Activated CD8-positive, alpha-beta T cell treated with anti-CD3 and anti-CD28 coated beads, Interleukin-2, amount 10 ng/mL, durations not matched to agents 7 days and 5 days (primary cell): ENCODE data around the gene BEST1. TPM values are rescaled to one million over a fixed set of nuclear protein-coding genes. Genes with fewer than 3 reads are reported as not detected.

Experiments used
- ATAC-seq: fragments of 150-1000 bp; cut with Tn5 transposase; one replicate; pipeline ENCODE4 v1.10.0; 2021; ENCODE audit warnings: moderate library complexity
- CTCF ChIA-PET: fragments of 350-600 bp; sonication (Branson Sonifier 250); formaldehyde crosslinking; loops from one replicate; lab custom pipeline; 2021; ENCODE audit warnings: antibody characterized with exemption; lab: Charles Lee
- POLR2A ChIA-PET: fragments of 350-600 bp; sonication (Branson Sonifier 250); formaldehyde crosslinking; loops from one replicate; lab custom pipeline; 2021; ENCODE audit warnings: antibody characterized with exemption; lab: Charles Lee
- DNase-seq: peaks from one replicate; pipeline ENCODE4 v3.0.0-alpha.2; 2020
- H3K27ac Mint-ChIP-seq: one replicate; pipeline ENCODE4 v1.8.0; 2021; ENCODE audit warnings: mild to moderate bottlenecking, mixed read lengths
- H3K27me3 Mint-ChIP-seq: one replicate; pipeline ENCODE4 v1.8.0; 2021; ENCODE audit warnings: low read depth, mixed read lengths
- H3K36me3 Mint-ChIP-seq: one replicate; pipeline ENCODE4 v1.8.0; 2021; ENCODE audit warnings: low read depth, mixed read lengths
- H3K4me1 Mint-ChIP-seq: one replicate; pipeline ENCODE4 v1.8.0; 2021; ENCODE audit warnings: low read depth, mixed read lengths
- H3K4me3 Mint-ChIP-seq: one replicate; pipeline ENCODE4 v1.8.0; 2021; ENCODE audit warnings: mild to moderate bottlenecking, mixed read lengths
- H3K9me3 Mint-ChIP-seq: one replicate; pipeline ENCODE4 v1.8.0; 2022; ENCODE audit warnings: mixed read lengths; ENCODE audit not compliant: insufficient read depth
- total RNA-seq, 2 experiments: library from RNA; stranded (reverse); gene quantifications; one replicate each; pipeline ENCODE4 v1.2.3, GENCODE V29; 2021

Gene BEST1
- total RNA-seq, 2 experiments from 2014 or later, result not detected

DNA sequence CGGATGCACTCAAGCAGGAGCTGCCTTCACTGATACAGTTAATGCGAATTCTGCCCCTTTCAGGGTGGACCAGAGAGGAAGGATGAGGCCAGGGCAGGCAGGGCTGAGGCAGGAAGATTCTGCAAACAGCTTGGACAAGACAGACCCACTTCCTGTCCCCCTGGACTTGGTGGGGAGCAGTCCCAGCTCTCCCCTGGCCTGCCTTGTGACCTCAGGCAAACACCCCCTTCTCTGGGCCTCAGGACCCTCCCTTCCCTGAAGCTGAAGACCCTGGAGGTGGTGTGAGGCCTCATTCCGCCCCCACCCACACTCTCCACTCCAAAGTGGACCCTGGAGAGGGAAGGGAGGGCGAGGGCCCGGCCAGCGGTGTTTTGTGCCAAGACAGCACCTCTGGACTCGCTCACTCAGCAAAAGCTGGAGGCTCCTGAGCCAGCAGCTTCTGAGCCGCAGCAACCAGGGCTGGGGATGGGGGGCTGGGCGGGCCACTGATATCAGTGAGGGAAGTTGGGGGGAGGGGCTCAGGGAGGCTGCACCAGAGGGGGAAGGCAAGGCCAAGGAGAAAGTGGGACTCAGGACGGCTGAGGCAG, 41.3 kb upstream of the BEST1 start:
- Mint-ChIP-seq H3K4me1 (no peaks in the 10 kb centered on the region), H3K9me3 (no peaks in the 10 kb centered on the region), H3K36me3 (no peaks in the 10 kb centered on the region), H3K27ac (no peak overlapping the region), H3K27me3 (peaks cover 3% of the 10 kb centered on the region), H3K4me3 (no peak overlapping the region)
- ChIA-PET POLR2A (no interaction called here), CTCF (interaction anchor here (1.9 to 2.5 kb wide), 2 partner anchors 11 to 173 kb away, joined by 12 to 23 read pairs; no protein-coding TSS in a partner anchor)
- ATAC-seq, result no peak
- DNase-seq, result no peak

DNA sequence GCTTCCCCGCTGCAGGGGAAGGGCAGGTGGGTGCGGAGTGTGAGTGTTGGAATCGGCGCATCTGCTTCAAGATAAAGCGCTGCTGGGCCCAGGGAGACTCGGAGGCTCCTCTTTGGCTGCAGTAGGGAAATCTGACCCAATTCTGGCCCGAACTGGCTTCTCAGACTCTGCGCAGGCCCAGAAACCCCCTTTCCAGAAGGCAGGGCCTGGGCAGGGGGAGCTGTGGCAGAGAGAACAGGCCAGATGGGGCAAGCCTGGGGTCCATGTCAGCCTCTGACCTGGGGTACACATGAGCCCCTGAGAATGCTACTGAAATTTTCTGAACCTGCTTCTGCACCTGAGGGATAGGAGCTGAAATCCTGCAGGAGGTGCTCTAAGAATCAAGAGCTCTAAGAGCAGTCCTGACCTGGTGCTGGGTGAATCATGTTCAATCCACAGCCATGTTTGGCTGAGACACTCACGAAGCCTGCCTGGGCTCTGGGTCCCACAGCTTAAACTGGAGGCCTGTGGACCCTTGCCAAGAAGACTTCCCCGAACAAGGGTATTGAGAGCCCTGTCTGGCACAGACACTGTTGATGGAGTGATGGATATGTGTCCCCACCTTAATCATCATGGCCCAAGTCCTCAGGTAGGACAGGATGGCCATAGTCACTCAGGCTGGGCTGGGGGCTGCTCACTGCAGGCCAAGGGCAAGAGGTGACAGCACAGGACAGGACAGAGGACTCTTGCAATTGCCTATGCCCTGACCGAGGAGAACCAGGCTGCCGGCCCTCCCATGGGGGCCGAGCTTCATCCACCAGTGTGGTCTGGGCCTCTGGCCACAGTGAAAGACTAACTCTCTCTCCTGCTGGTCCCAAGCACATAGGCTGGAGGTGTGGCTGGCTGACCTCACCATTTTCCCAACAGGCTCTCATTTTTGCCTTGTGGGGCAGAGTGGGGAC, 39.7 kb upstream of the BEST1 start:
- Mint-ChIP-seq H3K4me3 (no peak overlapping the region), H3K27me3 (peaks cover 9% of the 10 kb centered on the region), H3K36me3 (no peaks in the 10 kb centered on the region), H3K4me1 (no peaks in the 10 kb centered on the region), H3K27ac (no peak overlapping the region), H3K9me3 (no peaks in the 10 kb centered on the region)
- ChIA-PET CTCF (interaction anchor here (1.0 kb wide), 1 partner anchor 172 kb away, joined by 6 read pairs; no protein-coding TSS in a partner anchor), POLR2A (no interaction called here)
- no peak for DNase-seq
- ATAC-seq, result no peak

DNA sequence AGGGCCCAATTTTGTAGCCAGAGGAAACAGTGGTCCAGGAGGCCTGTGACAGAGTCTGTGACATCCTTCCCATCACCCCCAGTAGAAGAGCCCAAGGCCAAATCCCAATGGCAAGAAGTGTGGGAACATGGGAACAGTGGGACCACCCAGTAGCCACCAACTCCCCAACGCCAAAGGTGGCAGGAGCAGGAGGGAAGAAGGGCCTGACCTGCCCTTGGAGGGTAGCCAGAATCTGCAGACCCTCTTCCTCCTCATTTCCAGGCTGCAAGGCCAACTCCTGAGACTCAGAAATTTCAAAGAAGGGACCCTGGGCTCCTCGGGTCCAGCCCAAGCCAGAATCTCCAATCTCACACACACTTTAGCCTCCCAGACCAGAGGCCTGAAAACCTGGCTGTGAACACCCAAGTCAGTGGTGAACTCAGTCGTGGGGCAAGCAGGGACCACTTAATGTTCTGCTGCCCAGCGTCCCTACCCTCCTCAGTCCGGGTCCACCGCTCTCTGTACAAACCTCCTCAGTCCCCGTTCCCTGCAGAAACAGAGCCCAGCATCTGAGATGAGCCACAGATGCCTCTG, 38.9 kb upstream of the BEST1 start:
- ATAC-seq (no peak), DNase-seq (no peak)
- Mint-ChIP-seq H3K27me3 (peaks cover 14% of the 10 kb centered on the region), H3K4me3 (no peak overlapping the region), H3K36me3 (no peaks in the 10 kb centered on the region), H3K9me3 (no peaks in the 10 kb centered on the region), H3K4me1 (no peaks in the 10 kb centered on the region), H3K27ac (no peak overlapping the region)
- ChIA-PET CTCF (no interaction called here), POLR2A (no interaction called here)

DNA sequence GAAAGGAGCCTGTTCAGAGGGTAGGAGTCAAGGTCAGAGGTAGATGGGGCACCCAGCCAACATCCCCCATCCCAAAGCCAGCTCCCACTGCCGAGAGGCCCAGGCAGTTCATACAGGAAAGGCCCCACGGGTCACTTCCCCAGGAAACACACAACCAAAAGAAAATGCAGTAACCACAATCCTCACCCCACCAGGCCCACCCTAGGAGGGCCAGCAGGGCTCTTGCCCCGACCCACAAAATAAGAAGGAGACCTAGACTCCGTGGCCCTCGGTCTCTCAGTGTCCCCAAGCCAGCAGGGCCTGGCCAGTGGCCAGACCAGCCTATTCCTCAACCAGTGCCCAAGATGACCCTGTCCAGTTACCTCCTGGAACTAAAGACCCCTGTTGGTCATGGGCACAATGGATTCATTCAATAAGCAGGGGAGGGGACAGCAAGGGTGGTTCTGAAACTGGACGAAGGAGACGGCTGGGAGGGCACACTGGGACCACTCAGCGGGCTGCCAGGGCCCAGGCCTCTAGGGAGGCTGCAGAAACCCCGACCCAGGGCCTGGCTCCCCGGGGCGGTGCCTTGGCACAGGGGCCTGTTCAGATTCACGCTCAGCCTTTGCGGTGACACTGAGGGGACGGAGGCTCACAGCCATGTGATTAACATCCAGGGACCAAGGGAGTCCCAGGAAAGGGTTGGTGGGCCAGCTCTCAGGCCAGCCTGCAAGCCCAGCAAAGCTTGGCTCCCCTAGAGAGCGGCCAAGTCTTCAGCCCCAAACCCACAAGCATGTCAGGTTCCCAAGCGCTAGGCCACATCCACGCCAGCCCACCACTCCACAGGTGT, 38.2 kb upstream of the BEST1 start:
- Mint-ChIP-seq H3K9me3 (no peaks in the 10 kb centered on the region), H3K27ac (no peak overlapping the region), H3K36me3 (no peaks in the 10 kb centered on the region), H3K4me1 (no peaks in the 10 kb centered on the region), H3K4me3 (no peak overlapping the region), H3K27me3 (peaks cover 19% of the 10 kb centered on the region)
- DNase-seq (no peak), ATAC-seq (no peak)
- ChIA-PET POLR2A (no interaction called here), CTCF (interaction anchor here (1.8 kb wide), 1 partner anchor 13 kb away, joined by 7 read pairs; no protein-coding TSS in a partner anchor)

DNA sequence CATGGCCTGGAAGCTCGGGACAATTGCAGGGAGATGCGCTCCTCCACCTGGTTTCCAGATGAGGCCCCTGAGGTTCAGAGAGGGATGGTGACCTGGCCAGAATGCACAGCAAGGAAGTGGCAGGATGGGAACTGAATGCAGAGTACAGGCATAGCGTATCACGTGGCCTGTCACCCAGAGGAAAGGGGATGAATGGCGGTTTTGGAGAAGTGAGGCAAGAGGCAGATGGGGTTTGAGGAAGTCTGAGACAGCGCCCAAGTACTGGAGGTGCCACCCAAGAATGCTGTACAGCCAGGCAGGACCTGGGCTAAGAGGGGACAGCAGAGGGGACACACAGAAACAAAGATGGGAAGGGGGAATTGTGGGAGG, 37.6 kb upstream of the BEST1 start:
- H3K27me3 Mint-ChIP-seq, result peaks cover 20% of the 10 kb centered on the region
- no peaks in the 10 kb centered on the region for H3K36me3 Mint-ChIP-seq
- CTCF ChIA-PET, result interaction anchor here (1.8 kb wide), 1 partner anchor 13 kb away, joined by 7 read pairs; no protein-coding TSS in a partner anchor
- POLR2A ChIA-PET, result no interaction called here
- DNase-seq (no peak), ATAC-seq (no peak)
- H3K27ac Mint-ChIP-seq, result no peak overlapping the region
- H3K4me1 Mint-ChIP-seq, result no peaks in the 10 kb centered on the region
- no peak overlapping the region for H3K4me3 Mint-ChIP-seq
- no peaks in the 10 kb centered on the region for H3K9me3 Mint-ChIP-seq

DNA sequence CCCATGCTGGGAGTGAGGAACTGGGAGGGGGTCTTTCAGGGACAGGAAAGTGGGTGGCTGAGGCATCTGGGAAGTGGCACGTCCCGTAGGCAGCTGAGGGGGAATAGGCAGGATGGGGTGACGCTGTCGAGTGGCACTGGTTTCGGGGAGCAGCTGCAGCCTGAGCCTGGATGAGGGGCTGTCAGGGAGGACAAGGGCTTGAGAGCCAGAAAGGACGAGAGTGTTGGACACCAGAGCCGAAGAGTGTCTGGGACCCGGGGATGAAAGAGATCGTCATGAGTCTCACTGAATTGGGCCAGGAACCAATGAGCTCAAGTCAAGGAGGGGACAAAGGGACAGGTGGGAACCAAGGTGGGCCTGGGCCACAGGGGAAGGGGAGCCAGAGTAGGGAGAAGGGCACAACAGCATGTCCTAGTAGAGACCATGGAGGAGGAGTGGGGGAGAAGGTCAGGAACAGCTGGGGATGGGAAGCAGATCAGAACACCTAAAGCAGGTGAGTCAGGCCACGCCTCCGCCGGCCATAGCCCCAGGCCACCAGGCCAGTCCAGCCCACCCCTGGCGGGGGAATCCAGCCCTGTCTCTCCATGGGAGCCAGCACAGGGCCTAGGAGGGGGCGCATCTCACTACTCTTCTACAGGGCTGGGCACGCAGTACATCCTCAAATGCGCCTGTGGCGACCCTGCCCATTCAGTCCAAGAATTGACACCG, 37.0 kb upstream of the BEST1 start:
- Mint-ChIP-seq H3K27me3 (peaks cover 26% of the 10 kb centered on the region), H3K4me3 (no peak overlapping the region), H3K36me3 (no peaks in the 10 kb centered on the region), H3K4me1 (peaks cover 5% of the 10 kb centered on the region), H3K9me3 (no peaks in the 10 kb centered on the region), H3K27ac (no peak overlapping the region)
- DNase-seq, result no peak
- ChIA-PET POLR2A (no interaction called here), CTCF (interaction anchor here (1.8 kb wide), 1 partner anchor 14 kb away, joined by 7 read pairs; no protein-coding TSS in a partner anchor)
- ATAC-seq, result no peak

DNA sequence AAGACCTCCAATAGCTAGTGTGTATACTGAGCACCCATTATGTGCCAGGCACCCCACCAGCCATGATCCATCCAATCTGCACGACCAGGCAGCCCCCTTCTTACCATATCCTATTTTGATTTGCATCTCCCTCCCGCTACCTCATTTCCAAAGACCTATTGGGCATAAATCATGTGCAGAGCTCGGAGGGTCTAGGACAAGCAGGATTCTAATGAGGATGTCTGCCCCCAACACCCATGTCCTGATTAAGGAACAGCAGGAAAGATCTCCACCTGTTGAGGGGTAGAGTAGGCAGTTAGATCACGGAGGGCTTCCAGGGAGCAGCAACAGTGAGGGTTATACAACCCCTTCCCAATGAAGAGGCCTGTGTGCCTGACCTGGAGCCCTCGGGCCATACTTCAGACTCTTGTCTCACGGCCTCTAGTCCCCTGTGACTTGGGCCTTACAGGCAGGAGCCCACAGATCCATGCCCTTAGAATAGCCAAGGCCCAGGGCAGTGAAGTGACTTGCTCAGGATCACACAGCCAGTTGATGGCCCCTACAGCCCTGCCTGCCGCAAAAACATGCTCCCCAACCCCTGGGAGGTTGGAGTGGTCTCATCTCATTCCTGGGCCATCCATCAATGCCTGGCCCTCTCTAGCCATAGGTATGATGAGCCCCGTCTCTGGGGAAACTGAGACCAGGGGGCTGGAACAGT, 36.3 kb upstream of the BEST1 start:
- ChIA-PET CTCF (interaction anchor here (0.8 to 1.8 kb wide), 3 partner anchors 15 to 34 kb away, joined by 3 to 7 read pairs (median 7); no protein-coding TSS in a partner anchor), POLR2A (interaction anchor here (0.6 kb wide), 1 partner anchor 11 kb away, joined by 3 read pairs; no protein-coding TSS in a partner anchor)
- Mint-ChIP-seq H3K27ac (no peak overlapping the region), H3K27me3 (peaks cover 33% of the 10 kb centered on the region), H3K9me3 (no peaks in the 10 kb centered on the region), H3K4me1 (peaks cover 8% of the 10 kb centered on the region), H3K4me3 (no peak overlapping the region), H3K36me3 (no peaks in the 10 kb centered on the region)
- ATAC-seq, result no peak
- DNase-seq, result no peak

DNA sequence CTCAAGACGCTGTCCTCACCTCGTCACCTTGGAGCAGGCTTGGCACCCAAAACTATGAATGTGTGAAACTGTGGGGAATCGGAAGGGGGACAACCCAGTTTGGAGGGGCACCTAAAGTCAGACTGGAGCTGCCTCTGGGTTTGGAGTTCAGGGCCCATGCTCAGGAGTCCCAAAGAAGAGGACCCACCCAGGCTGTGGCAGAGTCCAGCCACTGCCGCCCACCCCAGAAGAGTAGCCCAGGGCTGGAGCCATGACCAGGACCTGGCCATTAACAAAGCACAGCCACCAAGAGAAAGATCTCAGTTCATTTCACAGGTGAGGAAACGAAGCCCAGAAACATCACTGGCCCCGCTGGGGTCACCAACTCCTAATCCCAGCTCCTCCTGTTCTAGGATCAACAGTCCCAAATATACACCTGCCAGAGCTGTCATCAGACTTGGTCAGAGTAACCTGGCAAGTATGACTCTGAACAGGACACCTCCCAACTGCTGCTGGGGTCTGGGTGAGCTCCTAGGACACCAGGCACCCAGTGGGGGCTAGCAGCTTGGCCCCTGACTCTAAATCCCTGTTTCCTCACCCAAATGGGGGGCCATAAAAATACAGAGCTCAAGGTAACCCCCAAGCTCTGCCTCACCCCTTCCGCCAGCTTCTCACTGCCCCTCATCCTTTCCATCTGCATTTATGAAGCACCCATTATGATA, 35.5 kb upstream of the BEST1 start:
- ATAC-seq (no peak), DNase-seq (no peak)
- H3K36me3 Mint-ChIP-seq, result no peaks in the 10 kb centered on the region
- no peaks in the 10 kb centered on the region for H3K9me3 Mint-ChIP-seq
- peaks cover 36% of the 10 kb centered on the region for H3K27me3 Mint-ChIP-seq
- no peak overlapping the region for H3K27ac Mint-ChIP-seq
- H3K4me3 Mint-ChIP-seq, result no peak overlapping the region
- ChIA-PET CTCF (interaction anchor here (0.8 to 1.5 kb wide), 2 partner anchors 32 to 34 kb away, joined by 3 to 7 read pairs; no protein-coding TSS in a partner anchor), POLR2A (interaction anchor here (0.6 kb wide), 2 partner anchors 10 to 23 kb away, joined by 3 to 5 read pairs; no protein-coding TSS in a partner anchor)
- peaks cover 8% of the 10 kb centered on the region for H3K4me1 Mint-ChIP-seq

DNA sequence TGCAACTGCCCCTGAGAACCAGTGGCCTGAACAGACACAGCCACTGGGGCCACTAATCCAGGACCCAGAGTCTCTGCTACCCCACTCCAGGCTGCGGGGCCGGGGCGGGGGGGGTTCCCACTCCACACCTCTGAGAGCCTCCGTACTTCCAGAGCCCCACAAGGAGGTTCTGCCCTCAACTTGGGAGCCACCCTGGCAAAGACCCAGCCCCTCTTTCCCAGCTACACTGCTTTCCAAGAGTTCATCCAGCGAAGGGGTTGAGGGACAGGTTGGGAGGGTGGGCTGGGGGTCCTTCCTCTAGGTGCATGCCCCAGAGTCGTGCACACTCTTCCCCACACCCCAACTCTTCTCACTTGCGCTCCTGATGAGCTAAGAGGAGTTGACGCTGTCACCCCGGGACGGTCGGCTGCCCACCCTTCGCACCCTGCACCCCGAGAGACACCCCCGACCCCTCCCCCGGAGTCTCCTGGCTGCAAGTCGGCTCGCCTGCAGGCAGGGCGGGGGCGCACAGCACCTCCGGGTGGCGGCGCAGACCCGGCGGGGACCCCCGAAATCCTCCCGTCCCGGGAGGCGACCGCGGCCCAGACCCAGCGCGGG, 33.3 kb upstream of the BEST1 start:
- Mint-ChIP-seq H3K4me1 (peaks cover 8% of the 10 kb centered on the region), H3K4me3 (no peak overlapping the region), H3K27me3 (peaks cover 44% of the 10 kb centered on the region), H3K9me3 (no peaks in the 10 kb centered on the region), H3K27ac (no peak overlapping the region), H3K36me3 (no peaks in the 10 kb centered on the region)
- DNase-seq, result no peak
- no peak for ATAC-seq
- CTCF ChIA-PET, result no interaction called here
- POLR2A ChIA-PET, result no interaction called here
